ENCODE measurements around the gene NDUFB7. TPM values are rescaled to one million over a fixed set of nuclear protein-coding genes. Genes with fewer than 3 reads are reported as not detected.
"Not testable (repeated sequence)": the region's sequence is repeated elsewhere in the genome, so short reads cannot be mapped to it uniquely, and the experiment has no call there.

The NDUFB7 gene
- 100 to 1,000 TPM; 121 to 206 TPM for total RNA-seq

DNA sequence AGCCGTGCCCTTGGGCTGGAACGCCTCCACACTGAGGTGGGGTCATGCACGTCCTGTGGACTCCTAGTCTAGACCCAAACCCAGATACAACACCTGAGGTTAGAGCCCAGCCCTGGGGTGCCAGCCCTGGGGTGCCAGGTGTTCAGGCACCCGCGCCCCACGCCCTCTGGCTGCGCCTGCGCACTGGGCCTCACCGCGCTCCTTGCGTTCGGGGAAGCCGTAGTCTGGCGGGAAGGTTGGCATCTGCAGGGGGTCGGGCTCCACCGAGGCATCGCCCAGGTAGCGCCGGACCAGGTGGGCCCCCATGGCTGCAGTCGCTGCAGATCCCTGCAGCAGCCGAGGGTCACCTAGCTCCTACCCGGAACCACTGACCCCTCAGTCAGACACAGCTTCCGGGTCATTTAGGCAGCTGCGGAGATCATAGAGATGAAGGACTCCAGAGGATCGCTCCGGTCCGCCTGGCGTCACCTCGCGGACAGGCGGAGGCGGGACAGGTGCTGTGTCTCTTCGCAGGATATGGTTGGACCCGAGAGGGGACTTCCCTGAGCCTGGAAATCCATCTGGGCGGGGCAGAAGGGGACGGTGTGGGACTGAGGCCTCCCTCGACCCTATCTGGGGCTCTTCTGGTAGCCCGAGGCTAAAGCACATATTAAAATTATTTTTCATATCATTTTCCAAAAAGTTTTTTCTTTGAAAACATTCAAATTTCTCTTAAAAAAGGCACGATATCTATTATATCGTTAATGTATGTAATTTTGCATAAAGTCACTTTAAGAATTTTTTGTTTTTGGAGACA, at the start of gene NDUFB7:
Gene NDUFB7 (minus strand): TSS at position 372 of the 796 bp plus-strand sequence. CDS start 66 bp downstream, at position 306.
- WGBS, 2 donors: 2% methylated on average over 21 to 40 of the region's 40 CpGs
- TF ChIP-seq POLR2A (IDR thresholded peaks at IDR 0.05) (peak in 2 of 3 donors; percentile 72 to 73), CTCF (IDR thresholded peaks at IDR 0.05) (peak; percentile 45 to 91 (median 70))
- H3K27ac ChIP-seq: peak within 1 kb of the TSS; percentile 45 to 81 (median 74)
- H3K36me3 ChIP-seq (replicated peaks in 1 of 2; ENCODE audit: insufficient read depth in 1 of 2, low read depth in 2 of 2): no peaks in the 10 kb centered on the region
- no peaks in the 10 kb centered on the region for H3K9me3 ChIP-seq
- H3K4me1 ChIP-seq: peaks cover 19% of the 10 kb centered on the region
- peak within 1 kb of the TSS; percentile 89 to 97 for H3K4me3 ChIP-seq
- H3K27me3 ChIP-seq: no peaks in the 10 kb centered on the region
- ATAC-seq (peak; percentile 94), DNase-seq (peak; percentile 89 to 94 (median 92))
- intact Hi-C loops (cut with DNase I): no loop called here

DNA sequence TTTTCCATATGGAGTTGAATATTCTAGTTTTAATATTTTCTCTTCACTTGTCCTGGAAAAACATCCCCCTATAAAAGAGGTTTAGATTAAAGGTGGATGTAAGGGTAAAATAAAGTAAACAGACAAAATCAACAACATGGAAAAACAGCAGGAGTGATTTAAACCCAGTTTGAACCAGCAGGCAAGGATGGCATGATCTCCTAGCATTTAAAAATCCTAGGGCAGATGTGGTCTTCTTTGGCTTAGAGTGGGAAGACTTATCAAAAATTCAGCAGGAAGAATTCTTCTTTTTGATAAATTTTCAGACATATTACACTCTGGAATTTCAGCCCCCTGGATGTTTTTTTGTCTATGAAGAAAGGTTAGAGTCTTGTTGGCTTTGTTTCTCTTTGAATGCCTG, 47.5 kb upstream of the NDUFB7 start:
- Histone ChIP-seq H3K4me1 (no peaks in the 10 kb centered on the region), H3K36me3 (replicated peaks in 1 of 2; ENCODE audit: insufficient read depth in 1 of 2, low read depth in 2 of 2) (no peaks in the 10 kb centered on the region), H3K4me3 (no peak overlapping the region), H3K27me3 (no peaks in the 10 kb centered on the region), H3K9me3 (no peaks in the 10 kb centered on the region), H3K27ac (no peak overlapping the region)
- no peak for TF ChIP-seq POLR2A (IDR thresholded peaks at IDR 0.05)
- no peak for TF ChIP-seq CTCF (IDR thresholded peaks at IDR 0.05)
- intact Hi-C loops (cut with DNase I): no loop called here
- DNase-seq (no peak), ATAC-seq (no peak)

GRCh38 chr19:14616407-14616806, 44.5 kb upstream of the NDUFB7 start:
- Histone ChIP-seq H3K4me1 (no peaks in the 10 kb centered on the region), H3K27ac (no peak overlapping the region), H3K27me3 (no peaks in the 10 kb centered on the region), H3K9me3 (no peaks in the 10 kb centered on the region), H3K36me3 (replicated peaks in 1 of 2; ENCODE audit: insufficient read depth in 1 of 2, low read depth in 2 of 2) (no peaks in the 10 kb centered on the region), H3K4me3 (no peak overlapping the region)
- WGBS, 2 donors: 68 to 78% methylated on average over 3 of the region's 3 CpGs
- ATAC-seq (no peak), DNase-seq (peak in 1 of 4 donors; percentile 18)
- TF ChIP-seq CTCF (IDR thresholded peaks at IDR 0.05) (no peak), POLR2A (IDR thresholded peaks at IDR 0.05) (no peak)
- intact Hi-C loops (cut with DNase I): no loop called here

DNA sequence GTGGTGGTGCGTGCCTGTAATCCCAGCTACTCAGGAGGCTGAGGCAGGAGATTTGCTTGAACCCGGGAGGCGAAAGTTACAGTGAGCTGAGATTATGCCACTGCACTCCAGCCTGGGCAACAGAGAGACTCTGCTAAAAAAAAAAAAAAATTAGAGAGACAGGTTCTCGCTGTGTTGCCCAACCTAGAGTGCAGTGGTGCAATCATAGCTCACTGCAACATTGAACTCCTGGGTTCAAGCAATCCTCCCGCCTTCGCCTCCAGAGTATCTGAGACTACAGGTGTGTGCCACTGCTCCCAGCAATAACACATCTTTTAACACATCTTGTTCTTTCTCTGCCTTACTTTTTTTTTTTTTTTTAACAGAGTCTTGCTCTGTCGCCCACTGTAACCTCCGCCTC, 43.8 kb upstream of the NDUFB7 start:
- intact Hi-C loops (cut with DNase I): no loop called here
- Histone ChIP-seq H3K36me3 (replicated peaks in 1 of 2; ENCODE audit: insufficient read depth in 1 of 2, low read depth in 2 of 2) (no peaks in the 10 kb centered on the region), H3K4me3 (no peak overlapping the region), H3K27me3 (no peaks in the 10 kb centered on the region), H3K4me1 (no peaks in the 10 kb centered on the region), H3K9me3 (no peaks in the 10 kb centered on the region), H3K27ac (no peak overlapping the region)
- DNase-seq (no peak), ATAC-seq (no peak)
- TF ChIP-seq CTCF (IDR thresholded peaks at IDR 0.05) (no peak), POLR2A (IDR thresholded peaks at IDR 0.05) (no peak)
- 73 to 84% methylated on average over 8 of the region's 8 CpGs for WGBS, 2 donors

DNA sequence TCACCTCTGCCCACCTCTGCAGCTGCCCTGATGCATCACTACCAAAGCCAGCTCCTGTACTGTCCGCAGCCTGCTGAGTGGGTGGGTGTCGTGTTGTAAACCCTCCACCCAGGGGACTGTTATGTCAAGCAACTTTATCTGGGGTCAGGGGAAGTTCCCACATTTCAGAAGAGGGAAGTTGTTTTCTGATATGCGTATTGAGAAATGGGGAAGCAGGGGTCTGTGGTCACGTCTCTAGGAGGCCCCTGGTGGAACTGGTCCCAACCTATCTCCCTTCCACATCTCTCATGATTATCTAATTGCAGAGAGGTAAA, 42.2 kb upstream of the NDUFB7 start:
- Histone ChIP-seq H3K4me3 (no peak overlapping the region), H3K9me3 (no peaks in the 10 kb centered on the region), H3K36me3 (replicated peaks in 1 of 2; ENCODE audit: insufficient read depth in 1 of 2, low read depth in 2 of 2) (no peaks in the 10 kb centered on the region), H3K4me1 (no peaks in the 10 kb centered on the region), H3K27ac (no peak overlapping the region), H3K27me3 (no peaks in the 10 kb centered on the region)
- TF ChIP-seq CTCF (IDR thresholded peaks at IDR 0.05): no peak
- no peak for TF ChIP-seq POLR2A (IDR thresholded peaks at IDR 0.05)
- DNase-seq (peak in 1 of 4 donors; percentile 28), ATAC-seq (no peak)
- intact Hi-C loops (cut with DNase I): no loop called here
- 31 to 42% methylated on average over 4 of the region's 4 CpGs for WGBS, 2 donors

GRCh38 chr19:14613399-14614098, 41.7 kb upstream of the NDUFB7 start:
- H3K27me3 ChIP-seq; intact Hi-C loops (cut with DNase I); DNase-seq; H3K4me3 ChIP-seq; H3K9me3 ChIP-seq; H3K36me3 ChIP-seq (replicated peaks in 1 of 2; ENCODE audit: insufficient read depth in 1 of 2, low read depth in 2 of 2); H3K4me1 ChIP-seq; H3K27ac ChIP-seq; ATAC-seq: not testable (repeated sequence)
- WGBS, 2 donors: 51 to 67% methylated on average over 14 of the region's 14 CpGs
